Esophagus squamous epithelium (tissue), 4 donors: Measurements from ENCODE around the gene HNRNPUL2.

Source experiments
- CTCF ChIP-seq, 6 experiments: fragments of 450-650 bp in 4 of 6; fragments of 200-600 bp in 2 of 6; sonication (generic) in 2 of 6; IDR thresholded peaks; one replicate each; pipeline ENCODE4 v1.5.1; 2016 to 2019; ENCODE audit warnings: antibody characterized with exemption in 6 of 6, mild to moderate bottlenecking in 4 of 6, moderate library complexity in 4 of 6
- POLR2A ChIP-seq, 4 donors: fragments of 450-650 bp; IDR thresholded peaks; one replicate each; pipeline ENCODE4 v1.6.1; 2017; ENCODE audit warnings: antibody characterized with exemption in 4 of 4, mild to moderate bottlenecking in 4 of 4, moderate library complexity in 3 of 4

GRCh38 chr11:62713343-62713742 lies 13.9 kb downstream of the HNRNPUL2 start:
- no peak for TF ChIP-seq CTCF (IDR thresholded peaks at IDR 0.05)
- TF ChIP-seq POLR2A (IDR thresholded peaks at IDR 0.05) = no peak
